PFSK-1 (cell line): ENCODE results near the gene GNG10.

Source experiments
- FOXP2 ChIP-seq: optimal IDR thresholded peaks from 2 replicates; pipeline ENCODE3; 2011; ENCODE audit warnings: borderline replicate concordance, control low read depth, inconsistent platforms; ENCODE audit not compliant: insufficient read depth; ENCODE audit errors: extremely low read length, extremely low read depth
- POLR2AphosphoS5 ChIP-seq: IDR thresholded peaks from 2 replicates; pipeline ENCODE4 v1.6.1; 2012; ENCODE audit warnings: low read depth, mild to moderate bottlenecking, control low read depth, low read length, moderate library complexity
- REST ChIP-seq, 2 experiments: IDR thresholded peaks; 2 replicates each; pipeline versions ENCODE4 v1.6.1 to v1.8.0; 2011 to 2012; ENCODE audit warnings: low read depth in 2 of 2, low read length in 2 of 2, control low read depth in 1 of 2, inconsistent platforms in 1 of 2, mild to moderate bottlenecking in 1 of 2, moderate library complexity in 1 of 2; ENCODE audit not compliant: insufficient read depth in 1 of 2
- SIN3A ChIP-seq: IDR thresholded peaks from 2 replicates; pipeline ENCODE4 v1.6.1; 2012; ENCODE audit warnings: mild to moderate bottlenecking, low read length, moderate library complexity, borderline replicate concordance; ENCODE audit not compliant: insufficient read depth
- TAF1 ChIP-seq: IDR thresholded peaks from 2 replicates; pipeline ENCODE4 v1.6.1; 2012; ENCODE audit warnings: low read length, control low read depth, borderline replicate concordance; ENCODE audit not compliant: insufficient read depth

The GNG10 gene

GRCh38 chr9:111719541-111719940 is 58.1 kb downstream of the GNG10 start:
- TF ChIP-seq TAF1 (no peak), REST (IDR thresholded peaks at IDR 0.05; ENCODE audit: insufficient read depth in 1 of 2, low read depth in 2 of 2, low read length in 2 of 2) (no peak), FOXP2 (no peak), SIN3A (no peak), POLR2AphosphoS5 (no peak)
